HEK293T (cell line): Measurements from ENCODE around the gene MRPL9.
"Not testable (repeated sequence)": the region's sequence is repeated elsewhere in the genome, so short reads cannot be mapped to it uniquely, and the experiment has no call there.

ENCODE experiments used
- CTCF ChIA-PET: fragments of 350-600 bp; formaldehyde crosslinking; extraction: SDS; loops from one replicate; lab custom pipeline; 2021; ENCODE audit warnings: antibody characterized with exemption, inconsistent platforms; lab: Yijun Ruan, JAX
- POLR2A ChIA-PET: fragments of 350-600 bp; formaldehyde crosslinking; extraction: SDS; loops from one replicate; lab custom pipeline; 2020; ENCODE audit warnings: antibody characterized with exemption, inconsistent platforms; lab: Yijun Ruan, JAX
- DNase-seq: peaks from one replicate; pipeline ENCODE4 v3.0.0; 2012; ENCODE audit warnings: mixed read lengths; ENCODE audit errors: extremely low spot score
- ARNT ChIP-seq: fragments of 450-650 bp; IDR thresholded peaks from 2 replicates; pipeline ENCODE4 v1.6.1; 2017; ENCODE audit warnings: mild to moderate bottlenecking
- BHLHE40 ChIP-seq: fragments of 450-650 bp; IDR thresholded peaks from 2 replicates; pipeline ENCODE4 v1.6.1; 2016; ENCODE audit warnings: mild to moderate bottlenecking, moderate library complexity, borderline replicate concordance
- CTBP1 ChIP-seq: fragments of 450-650 bp; IDR thresholded peaks from 2 replicates; pipeline ENCODE4 v1.6.1; 2016; ENCODE audit warnings: borderline replicate concordance
- ELF4 ChIP-seq: fragments of 450-650 bp; IDR thresholded peaks from 2 replicates; pipeline ENCODE4 v1.6.1; 2017; ENCODE audit warnings: antibody characterized with exemption
- FOXA1 ChIP-seq: fragments of 450-650 bp; IDR thresholded peaks from 2 replicates; pipeline ENCODE4 v1.6.1; 2016; ENCODE audit warnings: mild to moderate bottlenecking
- FOXK2 ChIP-seq: fragments of 450-650 bp; IDR thresholded peaks from 2 replicates; pipeline ENCODE4 v1.6.1; 2016; ENCODE audit warnings: mild to moderate bottlenecking
- FOXM1 ChIP-seq: fragments of 450-650 bp; IDR thresholded peaks from 2 replicates; pipeline ENCODE4 v1.6.1; 2017; ENCODE audit warnings: mild to moderate bottlenecking, borderline replicate concordance
- HDGF ChIP-seq: fragments of 450-650 bp; IDR thresholded peaks from 2 replicates; pipeline ENCODE4 v1.6.1; 2017; ENCODE audit warnings: antibody characterized with exemption, borderline replicate concordance
- L3MBTL2 ChIP-seq: fragments of 450-650 bp; conservative IDR thresholded peaks from 2 replicates; pipeline ENCODE4 v1.6.1; 2016; ENCODE audit warnings: mild to moderate bottlenecking
- LEF1 ChIP-seq: fragments of 450-650 bp; IDR thresholded peaks from 2 replicates; pipeline ENCODE4 v1.6.1; 2017; ENCODE audit warnings: mild to moderate bottlenecking, borderline replicate concordance
- NFRKB ChIP-seq: fragments of 450-650 bp; IDR thresholded peaks from 2 replicates; pipeline ENCODE4 v1.6.1; 2016; ENCODE audit warnings: mild to moderate bottlenecking, moderate library complexity
- SP1 ChIP-seq: fragments of 450-650 bp; IDR thresholded peaks from 2 replicates; pipeline ENCODE4 v1.6.1; 2017
- SUZ12 ChIP-seq: fragments of 450-650 bp; IDR thresholded peaks from 2 replicates; pipeline ENCODE4 v1.6.1; 2016; ENCODE audit warnings: mild to moderate bottlenecking
- TARDBP ChIP-seq: fragments of 450-650 bp; IDR thresholded peaks from 2 replicates; pipeline ENCODE4 v1.6.1; 2016
- ZNF384 ChIP-seq: fragments of 450-650 bp; IDR thresholded peaks from 2 replicates; pipeline ENCODE4 v1.6.1; 2016
- TF ChIP-seq, protein P1 (sequence below): fragments of 450-650 bp; IDR thresholded peaks from 2 replicates; pipeline ENCODE4 v1.6.1; 2016

MRPL9 gene

DNA sequence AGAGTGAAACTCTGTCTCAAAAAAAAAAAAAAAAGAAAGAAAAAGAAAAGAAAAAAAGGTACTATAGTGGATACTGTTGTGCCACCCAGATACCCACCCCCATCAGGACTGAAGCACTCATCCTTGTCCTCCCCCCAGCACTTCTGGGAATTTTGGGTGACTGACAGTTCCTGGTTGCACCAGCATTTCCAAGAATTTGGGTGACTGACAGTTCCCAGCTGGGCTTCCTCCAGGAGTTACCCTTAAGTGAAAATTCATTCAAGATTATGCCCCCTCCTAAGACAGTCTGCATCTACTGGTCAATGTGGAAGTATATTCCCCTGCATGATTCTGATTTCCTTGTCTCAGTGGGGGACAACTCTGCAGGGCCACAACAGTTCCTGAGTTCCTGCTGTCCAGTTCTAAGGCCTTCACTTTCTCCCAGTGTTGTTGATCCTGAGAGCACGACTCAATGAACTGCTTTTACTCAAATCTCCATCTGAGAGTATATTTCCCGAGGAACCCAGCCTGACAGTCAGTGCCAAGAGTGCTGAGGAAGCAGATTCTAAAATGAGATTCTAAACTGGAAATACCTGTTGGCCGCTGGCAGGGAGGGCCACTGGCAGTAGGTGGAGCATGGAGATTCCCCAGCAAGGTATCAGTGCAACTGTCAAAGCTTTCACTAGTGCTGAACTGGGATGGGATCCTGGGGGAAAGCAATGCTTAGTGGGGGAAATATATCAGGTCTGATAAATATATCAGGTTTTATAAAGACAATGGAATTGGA lies 23.5 kb downstream of the MRPL9 start:
- no peak for DNase-seq
- ChIA-PET CTCF (interaction anchor here (0.5 kb wide), 1 partner anchor 323 kb away, joined by 3 read pairs; no protein-coding TSS in a partner anchor), POLR2A (no interaction called here)
- TF ChIP-seq LEF1 (no peak), TARDBP (no peak), SUZ12 (no peak), HDGF (no peak), CTBP1 (no peak), ELF4 (no peak), FOXK2 (no peak), L3MBTL2 (no peak), NFRKB (no peak), ZNF384 (no peak), FOXA1 (no peak), FOXM1 (no peak), ARNT (no peak), SP1 (no peak), BHLHE40 (no peak)
- TF ChIP-seq, protein P1, sequence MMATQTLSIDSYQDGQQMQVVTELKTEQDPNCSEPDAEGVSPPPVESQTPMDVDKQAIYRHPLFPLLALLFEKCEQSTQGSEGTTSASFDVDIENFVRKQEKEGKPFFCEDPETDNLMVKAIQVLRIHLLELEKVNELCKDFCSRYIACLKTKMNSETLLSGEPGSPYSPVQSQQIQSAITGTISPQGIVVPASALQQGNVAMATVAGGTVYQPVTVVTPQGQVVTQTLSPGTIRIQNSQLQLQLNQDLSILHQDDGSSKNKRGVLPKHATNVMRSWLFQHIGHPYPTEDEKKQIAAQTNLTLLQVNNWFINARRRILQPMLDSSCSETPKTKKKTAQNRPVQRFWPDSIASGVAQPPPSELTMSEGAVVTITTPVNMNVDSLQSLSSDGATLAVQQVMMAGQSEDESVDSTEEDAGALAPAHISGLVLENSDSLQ = no peak

DNA sequence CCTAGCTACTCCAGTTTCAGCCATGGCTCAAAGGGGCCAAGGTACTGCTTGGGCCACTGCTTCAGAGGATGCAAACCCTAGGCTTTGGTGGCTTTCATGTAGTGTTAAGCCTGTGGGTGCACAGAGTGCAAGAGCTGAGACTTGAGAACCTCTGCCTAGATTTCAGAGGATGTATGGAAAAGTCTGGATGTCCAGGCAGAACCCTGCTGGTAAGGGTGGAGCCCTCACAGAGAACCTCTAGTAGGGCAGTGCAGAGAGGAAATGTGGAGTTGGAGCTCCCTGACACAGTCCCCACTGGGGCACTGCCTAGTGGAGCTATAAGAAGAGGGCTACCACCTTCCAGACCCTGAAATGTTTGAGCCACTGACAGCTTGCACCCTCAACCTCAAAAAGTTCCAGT lies 25.8 kb downstream of the MRPL9 start:
- ChIA-PET CTCF (no interaction called here), POLR2A (no interaction called here)
- no peak for DNase-seq
- TF ChIP-seq FOXM1 (no peak), HDGF (no peak), ZNF384 (no peak), ELF4 (no peak), L3MBTL2 (no peak), NFRKB (no peak), ARNT (no peak), LEF1 (no peak)
- TF ChIP-seq, protein P1 = no peak

DNA sequence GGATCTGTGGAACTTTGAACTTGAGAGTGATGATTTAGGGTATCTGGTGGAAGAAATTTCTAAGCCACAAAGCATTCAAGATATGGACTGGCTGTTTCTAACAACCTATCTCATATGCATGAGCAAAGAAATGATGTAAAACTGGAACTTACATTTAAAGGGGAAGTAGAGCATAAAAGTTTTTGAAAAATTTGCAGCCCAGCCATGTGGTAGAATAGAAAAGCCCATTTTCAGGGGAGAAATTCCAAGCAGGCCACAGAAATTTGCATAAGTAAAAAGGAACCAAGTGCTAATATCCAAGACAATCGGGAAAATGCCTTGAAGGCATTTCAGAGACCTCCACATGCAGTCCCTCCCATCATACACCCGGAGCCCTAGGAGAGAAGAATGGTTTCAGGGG lies 26.3 kb downstream of the MRPL9 start:
- ChIA-PET POLR2A (no interaction called here), CTCF (no interaction called here)
- no peak for TF ChIP-seq ARNT
- no peak for TF ChIP-seq NFRKB
- no peak for TF ChIP-seq SP1

GRCh38 chr1:151733995-151734394 lies 29.3 kb downstream of the MRPL9 start:
- DNase-seq, POLR2A ChIA-PET: not testable (repeated sequence)
- CTCF ChIA-PET = interaction anchor here (0.8 to 2.6 kb wide), 7 partner anchors 11 to 393 kb away, joined by 3 to 16 read pairs (median 6); partner anchors contain the start of genes CELF3 and TUFT1

More for the DNA sequence above, 26.3 kb downstream of the MRPL9 start:
- DNase-seq = no peak

DNA sequence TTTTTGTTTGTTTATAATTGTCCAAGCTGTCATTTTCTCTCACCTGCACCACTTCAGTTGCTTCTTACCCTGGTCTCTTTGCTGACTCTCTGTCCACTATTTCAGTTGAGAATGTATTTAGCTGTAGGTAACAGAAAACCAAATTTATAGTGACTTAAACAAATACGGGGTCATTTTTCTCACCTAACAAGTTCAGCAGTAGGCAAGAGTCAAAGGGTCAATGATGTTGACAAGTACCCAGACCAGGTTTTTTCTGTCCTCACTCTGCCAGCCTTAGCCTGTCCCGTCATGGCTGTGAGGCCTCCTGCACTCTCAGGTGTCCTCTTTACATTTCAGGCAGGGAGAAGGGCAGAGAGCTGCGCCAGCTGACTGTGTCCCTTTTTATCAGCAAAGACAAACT lies 30.2 kb downstream of the MRPL9 start:
- TF ChIP-seq SUZ12 (no peak), FOXM1 (no peak), LEF1 (no peak), L3MBTL2 (no peak), NFRKB (no peak), ZNF384 (no peak), FOXA1 (no peak), HDGF (no peak), SP1 (no peak), ARNT (no peak), TARDBP (no peak)
- POLR2A ChIA-PET = no interaction called here
- no peak for DNase-seq
- CTCF ChIA-PET = interaction anchor here (0.6 to 2.6 kb wide), 2 partner anchors 8 to 139 kb away, joined by 4 to 16 read pairs; no protein-coding TSS in a partner anchor

- TF ChIP-seq HDGF = no peak
- TF ChIP-seq BHLHE40 = no peak
- POLR2A ChIA-PET = interaction anchor here (1.3 kb wide), 1 partner anchor 190 kb away, joined by 4 read pairs; the partner anchor contains the start of gene TUFT1
- DNase-seq = no peak
- CTCF ChIA-PET = interaction anchor here (1.0 kb wide), 1 partner anchor 107 kb away, joined by 3 read pairs; no protein-coding TSS in a partner anchor
Observed at GRCh38 chr1:151729966-151730291, 33.4 kb downstream of the MRPL9 start.

DNA sequence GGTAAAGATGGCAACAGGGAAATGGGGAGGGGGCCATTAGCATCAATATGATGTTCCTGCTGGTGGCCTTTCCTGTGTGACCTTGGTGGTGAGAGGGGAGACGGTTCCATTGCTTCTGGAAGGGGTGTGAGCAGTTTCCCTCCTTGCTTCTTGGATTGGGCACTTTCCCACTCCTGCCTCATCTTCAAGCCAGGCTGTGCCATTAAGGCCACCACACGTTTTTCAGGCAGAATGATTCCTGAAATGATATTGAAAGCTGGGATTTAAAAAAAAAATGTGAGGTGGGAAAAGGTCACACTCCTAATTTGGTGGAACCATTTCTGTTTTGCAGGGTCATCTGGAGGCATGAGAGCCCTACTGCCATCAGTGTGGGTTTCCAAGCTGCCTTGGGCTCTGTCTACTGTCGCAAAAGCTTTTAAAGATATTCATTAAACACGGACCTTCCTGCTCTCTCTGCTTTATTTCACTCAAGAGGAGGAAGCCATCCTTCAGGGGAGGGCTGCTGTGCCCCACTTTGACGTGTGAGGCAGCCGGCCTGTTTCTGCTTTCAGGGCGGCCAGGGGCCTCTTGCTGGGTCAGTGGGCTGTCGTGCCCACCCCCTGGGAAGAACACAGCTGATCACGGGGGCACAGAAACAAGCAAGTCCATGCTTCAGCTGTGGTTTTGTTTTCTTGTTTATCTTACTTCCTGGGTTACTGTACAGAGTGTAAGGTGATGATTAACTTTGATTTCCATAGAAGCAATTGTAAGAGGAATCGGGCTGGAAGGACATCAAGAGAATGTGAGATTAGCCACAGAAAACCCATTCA lies 33.9 kb downstream of the MRPL9 start:
- CTCF ChIA-PET = interaction anchor here (1.0 kb wide), 1 partner anchor 107 kb away, joined by 3 read pairs; no protein-coding TSS in a partner anchor

More for the DNA sequence above, 33.9 kb downstream of the MRPL9 start:
- no peak for TF ChIP-seq FOXK2
- no peak for TF ChIP-seq ZNF384
- TF ChIP-seq TARDBP = no peak
- POLR2A ChIA-PET = interaction anchor here (0.6 to 1.3 kb wide), 3 partner anchors 188 to 190 kb away, joined by 3 to 4 read pairs (median 3); partner anchors contain the start of gene TUFT1
- no peak for DNase-seq
